Measurements from ENCODE around the gene HOGA1. TPM values are rescaled to one million over a fixed set of nuclear protein-coding genes. Genes with fewer than 3 reads are reported as not detected.

Gene HOGA1
- total and polyA plus RNA-seq, 2 of the 13 experiments (the other 11 are each of a cell fraction or from before 2014, with no cell fraction given) = 7.6 to 19.5 TPM

GRCh38 chr10:97640174-97640867 lies 56.1 kb downstream of the HOGA1 start, which contains the start of gene PI4K2A (continued):
- TF ChIP-seq, protein P1, sequence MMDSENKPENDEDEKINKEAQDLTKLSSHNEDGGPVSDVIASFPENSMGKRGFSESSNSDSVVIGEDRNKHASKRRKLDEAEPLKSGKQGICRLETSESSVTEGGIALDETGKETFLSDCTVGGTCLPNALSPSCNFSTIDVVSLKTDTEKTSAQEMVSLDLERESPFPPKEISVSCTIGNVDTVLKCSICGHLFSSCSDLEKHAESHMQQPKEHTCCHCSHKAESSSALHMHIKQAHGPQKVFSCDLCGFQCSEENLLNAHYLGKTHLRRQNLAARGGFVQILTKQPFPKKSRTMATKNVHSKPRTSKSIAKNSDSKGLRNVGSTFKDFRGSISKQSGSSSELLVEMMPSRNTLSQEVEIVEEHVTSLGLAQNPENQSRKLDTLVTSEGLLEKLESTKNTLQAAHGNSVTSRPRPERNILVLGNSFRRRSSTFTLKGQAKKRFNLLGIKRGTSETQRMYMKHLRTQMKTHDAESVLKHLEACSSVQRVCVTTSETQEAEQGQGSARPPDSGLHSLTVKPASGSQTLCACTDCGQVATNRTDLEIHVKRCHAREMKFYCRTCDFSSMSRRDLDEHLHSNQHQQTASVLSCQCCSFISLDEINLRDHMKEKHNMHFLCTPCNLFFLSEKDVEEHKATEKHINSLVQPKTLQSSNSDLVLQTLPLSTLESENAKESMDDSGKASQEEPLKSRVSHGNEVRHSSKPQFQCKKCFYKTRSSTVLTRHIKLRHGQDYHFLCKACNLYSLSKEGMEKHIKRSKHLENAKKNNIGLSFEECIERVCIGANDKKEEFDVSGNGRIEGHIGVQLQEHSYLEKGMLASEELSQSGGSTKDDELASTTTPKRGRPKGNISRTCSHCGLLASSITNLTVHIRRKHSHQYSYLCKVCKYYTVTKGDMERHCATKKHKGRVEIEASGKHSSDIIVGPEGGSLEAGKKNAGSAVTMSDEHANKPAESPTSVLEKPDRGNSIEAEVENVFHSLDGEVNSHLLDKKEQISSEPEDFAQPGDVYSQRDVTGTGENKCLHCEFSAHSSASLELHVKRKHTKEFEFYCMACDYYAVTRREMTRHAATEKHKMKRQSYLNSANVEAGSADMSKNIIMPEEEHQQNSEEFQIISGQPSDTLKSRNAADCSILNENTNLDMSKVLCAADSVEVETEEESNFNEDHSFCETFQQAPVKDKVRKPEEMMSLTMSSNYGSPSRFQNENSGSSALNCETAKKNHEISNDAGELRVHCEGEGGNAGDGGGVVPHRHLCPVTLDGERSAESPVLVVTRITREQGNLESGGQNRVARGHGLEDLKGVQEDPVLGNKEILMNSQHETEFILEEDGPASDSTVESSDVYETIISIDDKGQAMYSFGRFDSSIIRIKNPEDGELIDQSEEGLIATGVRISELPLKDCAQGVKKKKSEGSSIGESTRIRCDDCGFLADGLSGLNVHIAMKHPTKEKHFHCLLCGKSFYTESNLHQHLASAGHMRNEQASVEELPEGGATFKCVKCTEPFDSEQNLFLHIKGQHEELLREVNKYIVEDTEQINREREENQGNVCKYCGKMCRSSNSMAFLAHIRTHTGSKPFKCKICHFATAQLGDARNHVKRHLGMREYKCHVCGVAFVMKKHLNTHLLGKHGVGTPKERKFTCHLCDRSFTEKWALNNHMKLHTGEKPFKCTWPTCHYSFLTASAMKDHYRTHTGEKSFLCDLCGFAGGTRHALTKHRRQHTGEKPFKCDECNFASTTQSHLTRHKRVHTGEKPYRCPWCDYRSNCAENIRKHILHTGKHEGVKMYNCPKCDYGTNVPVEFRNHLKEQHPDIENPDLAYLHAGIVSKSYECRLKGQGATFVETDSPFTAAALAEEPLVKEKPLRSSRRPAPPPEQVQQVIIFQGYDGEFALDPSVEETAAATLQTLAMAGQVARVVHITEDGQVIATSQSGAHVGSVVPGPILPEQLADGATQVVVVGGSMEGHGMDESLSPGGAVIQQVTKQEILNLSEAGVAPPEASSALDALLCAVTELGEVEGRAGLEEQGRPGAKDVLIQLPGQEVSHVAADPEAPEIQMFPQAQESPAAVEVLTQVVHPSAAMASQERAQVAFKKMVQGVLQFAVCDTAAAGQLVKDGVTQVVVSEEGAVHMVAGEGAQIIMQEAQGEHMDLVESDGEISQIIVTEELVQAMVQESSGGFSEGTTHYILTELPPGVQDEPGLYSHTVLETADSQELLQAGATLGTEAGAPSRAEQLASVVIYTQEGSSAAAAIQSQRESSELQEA (CRISPR knock-in tag; IDR thresholded peaks at IDR 0.05; ENCODE audit: not compliant biosample characterization) = no peak
- TF ChIP-seq TFDP1 (CRISPR knock-in tag; IDR thresholded peaks at IDR 0.05; ENCODE audit: borderline replicate concordance) (peak; percentile 86; the same call in 1 of the 2 replicates), FOXP1 (IDR thresholded peaks at IDR 0.05) (peak; percentile 65; the same call in 1 of the 2 replicates), FOXP1 (CRISPR knock-in tag; IDR thresholded peaks at IDR 0.05) (0 out of 2 replicates have a peak, but pooled peaks have one; percentile 33), ZNF136 (CRISPR knock-in tag; IDR thresholded peaks at IDR 0.05; ENCODE audit: low read depth) (no peak), ZNF430 (CRISPR knock-in tag; IDR thresholded peaks at IDR 0.05) (no peak), NCOA1 (CRISPR knock-in tag; IDR thresholded peaks at IDR 0.05) (no peak), ZC3H13 (CRISPR knock-in tag; IDR thresholded peaks at IDR 0.05) (no peak), TBX3 (IDR thresholded peaks at IDR 0.05; ENCODE audit: borderline replicate concordance) (peak; percentile 26; the same call in 1 of the 2 replicates), ZBTB10 (CRISPR knock-in tag; IDR thresholded peaks at IDR 0.05; ENCODE audit: borderline replicate concordance) (no peak), E2F5 (CRISPR knock-in tag; conservative IDR thresholded peaks at IDR 0.05) (peak; percentile 70; the same call in 1 of the 2 replicates), SALL1 (CRISPR knock-in tag; IDR thresholded peaks at IDR 0.05) (peak; percentile 70), ZNF225 (CRISPR knock-in tag; IDR thresholded peaks at IDR 0.05) (no peak)
- TF ChIP-seq, protein P2, sequence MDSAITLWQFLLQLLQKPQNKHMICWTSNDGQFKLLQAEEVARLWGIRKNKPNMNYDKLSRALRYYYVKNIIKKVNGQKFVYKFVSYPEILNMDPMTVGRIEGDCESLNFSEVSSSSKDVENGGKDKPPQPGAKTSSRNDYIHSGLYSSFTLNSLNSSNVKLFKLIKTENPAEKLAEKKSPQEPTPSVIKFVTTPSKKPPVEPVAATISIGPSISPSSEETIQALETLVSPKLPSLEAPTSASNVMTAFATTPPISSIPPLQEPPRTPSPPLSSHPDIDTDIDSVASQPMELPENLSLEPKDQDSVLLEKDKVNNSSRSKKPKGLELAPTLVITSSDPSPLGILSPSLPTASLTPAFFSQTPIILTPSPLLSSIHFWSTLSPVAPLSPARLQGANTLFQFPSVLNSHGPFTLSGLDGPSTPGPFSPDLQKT (CRISPR knock-in tag; IDR thresholded peaks at IDR 0.05; ENCODE audit: borderline replicate concordance) = no peak

Data from HepG2 (cell line).